ENCODE data around the gene SOD3.

The SOD3 gene, protein sequence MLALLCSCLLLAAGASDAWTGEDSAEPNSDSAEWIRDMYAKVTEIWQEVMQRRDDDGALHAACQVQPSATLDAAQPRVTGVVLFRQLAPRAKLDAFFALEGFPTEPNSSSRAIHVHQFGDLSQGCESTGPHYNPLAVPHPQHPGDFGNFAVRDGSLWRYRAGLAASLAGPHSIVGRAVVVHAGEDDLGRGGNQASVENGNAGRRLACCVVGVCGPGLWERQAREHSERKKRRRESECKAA

GRCh38 chr4:24794916-24795665 is at the start of gene SOD3:
Gene SOD3, plus strand, starts transcription at chr4:24795573. Its CDS starts 3,949 bp downstream, at chr4:24799522.
- no peak for DNase-seq (ENCODE audit: low read depth)

- DNase-seq (ENCODE audit: low read depth), result no peak
Observed at GRCh38 chr4:24747234-24747975, 48.0 kb upstream of the SOD3 start.

DNA sequence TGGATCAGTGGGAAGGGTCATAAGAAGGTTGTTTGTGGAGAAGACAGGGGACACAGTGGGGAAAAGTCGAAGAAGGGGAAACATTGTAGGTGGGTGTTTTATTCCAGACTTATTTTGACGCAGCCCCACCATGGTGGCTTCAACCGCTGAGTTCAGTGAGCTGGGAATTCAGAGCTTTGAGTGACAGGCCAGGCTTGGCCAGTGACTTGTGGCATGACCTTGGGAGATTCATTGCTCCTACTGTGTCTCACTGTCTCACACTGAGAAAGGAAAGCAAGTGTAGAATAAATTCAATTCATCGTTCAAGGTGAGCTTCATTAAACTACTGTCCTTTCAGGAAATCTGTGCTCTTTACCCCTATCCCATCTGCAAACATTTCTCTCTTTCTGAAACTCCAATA is 47.4 kb upstream of the SOD3 start:
- no peak for DNase-seq (ENCODE audit: low read depth)

- DNase-seq (ENCODE audit: low read depth), result no peak
Observed at GRCh38 chr4:24748758-24749350, 46.5 kb upstream of the SOD3 start.

DNA sequence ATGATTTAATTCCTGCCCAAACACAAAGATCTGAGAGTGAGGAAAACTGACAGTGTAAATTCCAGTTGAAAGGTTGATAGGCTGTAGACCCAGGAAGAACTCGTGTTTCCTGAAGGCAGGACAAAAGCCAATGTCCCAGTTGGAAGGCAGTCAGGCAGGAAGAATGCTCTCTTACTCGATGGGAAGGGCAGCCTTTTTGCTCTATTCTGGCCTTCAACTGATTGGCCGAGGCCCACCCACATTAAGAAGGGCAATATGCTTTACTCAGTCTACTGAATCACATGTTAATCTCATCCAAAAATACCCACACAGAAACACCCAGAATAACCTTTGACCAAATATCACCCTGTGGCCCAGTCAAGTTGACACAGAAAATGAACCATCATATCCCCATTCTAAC is 45.3 kb upstream of the SOD3 start:
- DNase-seq (ENCODE audit: low read depth), result no peak

DNA sequence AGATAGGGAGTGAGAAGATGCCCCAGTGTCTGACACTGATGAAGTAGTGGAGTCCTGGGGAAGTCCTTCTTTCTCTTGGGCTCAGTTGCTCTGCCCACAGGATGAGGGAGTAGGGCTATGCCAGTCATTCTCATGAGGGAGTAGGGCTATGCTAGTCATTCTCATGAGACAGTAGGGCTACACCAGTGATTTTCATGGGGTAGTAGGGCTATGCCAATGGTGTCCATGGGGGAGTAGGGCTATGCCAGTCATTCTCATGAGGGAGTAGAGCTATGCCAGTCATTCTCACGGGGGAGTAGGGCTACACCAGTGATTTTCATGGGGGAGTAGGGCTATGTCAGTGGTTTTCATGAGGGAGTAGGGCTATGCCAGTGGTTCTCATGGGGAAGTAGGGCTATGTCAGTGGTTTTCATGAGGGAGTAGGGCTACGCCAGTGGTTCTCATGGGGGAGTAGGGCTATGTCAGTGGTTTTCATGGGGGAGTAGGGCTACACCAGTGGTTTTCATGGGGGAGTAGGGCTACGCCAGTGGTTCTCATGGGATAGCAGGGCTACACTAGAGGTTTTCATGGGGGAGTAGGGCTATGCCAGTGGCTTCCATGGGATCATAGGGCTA is 43.3 kb upstream of the SOD3 start:
- DNase-seq (ENCODE audit: low read depth), result no peak

DNA sequence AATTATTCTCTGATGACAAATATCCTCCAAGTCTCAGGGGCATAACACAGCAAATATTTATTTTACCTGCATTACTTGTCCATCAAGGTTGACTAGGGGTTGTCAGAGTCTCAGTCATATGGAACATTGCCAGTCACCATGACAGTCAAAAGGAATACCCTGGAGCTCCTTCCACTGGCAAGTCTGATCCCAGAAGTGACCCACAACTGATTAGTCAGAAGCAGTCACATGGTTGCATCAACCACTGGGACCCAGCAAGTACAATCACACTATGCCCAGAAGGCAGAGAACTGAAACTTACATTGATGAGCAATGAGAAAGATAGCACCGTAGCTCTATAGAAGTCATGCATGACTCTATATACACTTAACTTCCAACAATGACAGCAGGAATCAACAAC is 41.9 kb upstream of the SOD3 start:
- DNase-seq (ENCODE audit: low read depth), result no peak

GRCh38 chr4:24754571-24754970 is 40.8 kb upstream of the SOD3 start:
- no peak for DNase-seq (ENCODE audit: low read depth)

DNA sequence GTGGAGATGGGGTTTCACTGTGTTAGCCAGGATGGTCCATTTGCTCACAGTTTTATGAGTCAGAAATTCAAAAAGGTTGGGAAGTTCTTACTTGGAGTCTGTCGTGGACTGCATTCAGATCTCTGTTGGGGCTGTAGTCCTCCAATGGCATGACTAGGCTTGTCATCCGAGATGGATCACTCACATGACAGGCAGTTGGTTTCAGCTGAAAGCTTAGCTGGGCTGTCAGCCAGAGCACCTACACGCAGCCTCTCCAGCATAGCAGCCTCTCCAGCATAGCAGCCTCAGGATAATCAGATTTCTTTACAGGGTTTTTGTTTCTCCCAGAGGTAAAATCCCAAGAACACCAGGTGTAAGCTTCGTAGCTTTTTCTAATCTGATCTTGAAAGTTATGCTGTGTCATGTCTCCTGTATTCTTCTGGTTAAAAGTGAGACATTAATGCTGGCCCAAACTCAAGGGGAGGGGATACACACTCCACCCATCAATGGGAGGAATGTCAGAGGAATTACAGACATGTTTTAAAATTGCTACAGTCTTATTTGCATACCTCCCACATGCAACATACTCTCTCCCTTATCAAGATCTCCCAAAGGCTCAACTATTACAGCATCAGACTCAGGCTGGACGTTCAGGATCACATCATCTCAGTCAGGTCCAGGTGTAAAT is 31.6 kb upstream of the SOD3 start:
- DNase-seq (ENCODE audit: low read depth), result no peak

- no peak for DNase-seq (ENCODE audit: low read depth)
Observed at GRCh38 chr4:24764345-24764744, 31.0 kb upstream of the SOD3 start.

GRCh38 chr4:24765376-24765988 is 29.9 kb upstream of the SOD3 start:
- DNase-seq (ENCODE audit: low read depth), result no peak

- no peak for DNase-seq (ENCODE audit: low read depth)
Observed at GRCh38 chr4:24768006-24768405, 27.4 kb upstream of the SOD3 start.

DNA sequence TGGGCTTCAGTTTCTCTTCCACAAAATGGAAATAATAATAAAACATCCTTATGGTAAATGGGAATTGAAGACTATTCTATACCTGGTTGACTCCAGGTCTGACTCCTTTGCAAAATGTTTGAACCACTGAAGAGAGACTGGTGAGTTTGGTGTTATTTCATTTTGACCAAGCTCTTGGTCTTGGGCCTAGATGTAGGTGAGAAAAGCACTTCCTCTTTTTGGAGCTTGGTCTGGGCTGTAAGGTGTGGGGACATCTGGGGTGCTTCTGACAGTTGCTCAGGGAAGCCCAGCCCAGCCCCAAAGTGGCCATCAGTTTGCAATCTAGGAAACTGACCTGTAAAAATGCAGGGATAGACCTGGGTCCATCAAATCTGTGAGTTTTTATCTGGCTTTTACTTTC is 26.8 kb upstream of the SOD3 start:
- DNase-seq (ENCODE audit: low read depth), result no peak

- no peak for DNase-seq (ENCODE audit: low read depth)
Observed at GRCh38 chr4:24769571-24769970, 25.8 kb upstream of the SOD3 start.

- DNase-seq (ENCODE audit: low read depth), result no peak
Observed at GRCh38 chr4:24770032-24770584, 25.3 kb upstream of the SOD3 start.

DNA sequence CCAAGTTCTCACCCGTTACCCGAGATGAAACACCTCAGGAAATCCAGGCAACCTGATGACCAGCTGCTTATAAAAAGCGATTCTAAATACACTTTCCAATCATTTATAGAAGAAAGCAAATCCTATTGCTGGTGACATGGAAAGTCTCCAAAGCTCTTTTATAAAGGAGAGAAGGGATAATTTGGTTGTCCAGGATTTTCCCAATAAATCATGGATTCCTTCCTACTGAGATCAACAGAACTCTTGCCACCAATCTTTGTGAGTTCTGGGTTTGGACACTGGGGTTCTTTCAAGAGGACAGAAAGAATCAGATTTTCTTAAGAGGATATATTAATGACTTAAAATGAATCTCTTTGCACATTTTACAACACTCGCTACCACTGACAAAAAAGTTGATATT is 24.7 kb upstream of the SOD3 start:
- DNase-seq (ENCODE audit: low read depth), result no peak

DNA sequence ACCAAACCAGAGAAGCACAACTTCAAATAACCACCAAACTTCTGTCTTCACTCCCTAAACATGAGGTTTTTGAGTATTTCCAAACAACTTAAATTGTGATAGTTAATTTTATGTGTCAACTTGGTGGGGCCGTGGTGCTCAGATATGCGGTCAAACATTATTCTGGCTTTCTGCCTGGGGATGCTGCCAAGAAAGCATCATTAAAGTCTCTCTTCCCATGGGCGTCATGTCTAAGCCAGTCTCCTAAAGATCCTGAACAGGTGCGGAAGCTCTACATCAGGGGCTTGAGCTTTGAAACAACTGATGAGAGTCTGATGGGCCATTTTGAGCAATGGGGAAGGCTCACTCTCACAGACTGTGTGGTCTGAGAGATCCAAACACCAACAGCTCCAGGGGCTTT is 24.1 kb upstream of the SOD3 start:
- DNase-seq (ENCODE audit: low read depth), result no peak

GRCh38 chr4:24772061-24772705 is 23.2 kb upstream of the SOD3 start:
- DNase-seq (ENCODE audit: low read depth), result no peak

DNA sequence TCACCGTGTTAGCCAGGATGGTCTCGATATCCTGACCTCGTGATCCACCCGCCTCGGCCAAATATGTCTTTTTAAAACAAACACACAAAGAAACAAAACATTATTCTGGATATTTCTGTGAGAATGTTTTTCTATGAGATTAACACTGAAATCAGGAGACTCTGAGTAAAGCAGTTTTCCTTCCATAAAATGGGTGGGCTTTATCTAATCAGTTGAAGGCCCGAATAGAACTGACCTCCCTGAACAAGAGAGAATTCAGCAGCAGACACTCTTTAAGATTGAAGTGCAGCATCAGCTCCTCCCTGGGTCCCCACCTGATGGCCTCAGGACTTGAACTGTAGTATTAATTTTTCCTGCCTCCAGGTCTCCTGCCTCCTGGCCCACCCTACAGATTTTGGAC is 22.4 kb upstream of the SOD3 start:
- no peak for DNase-seq (ENCODE audit: low read depth)

DNA sequence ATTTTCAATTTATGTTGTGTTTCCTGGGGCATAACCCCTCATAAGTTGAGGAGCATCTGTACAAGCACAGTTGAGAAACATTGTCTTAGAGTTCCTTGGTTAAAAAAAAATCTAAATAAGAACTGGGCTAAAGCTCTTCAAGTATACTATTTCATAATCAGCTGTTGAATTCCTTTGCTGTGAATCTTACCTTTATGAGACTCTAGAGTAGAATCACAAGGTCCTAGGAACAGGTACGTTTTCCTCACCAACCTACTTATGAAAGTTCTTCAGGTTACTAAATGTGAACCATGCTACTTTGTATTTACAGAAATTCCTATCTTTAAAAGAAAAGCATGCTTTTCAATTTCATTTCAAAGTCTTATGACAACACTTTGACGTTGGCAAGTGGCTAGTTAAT is 20.9 kb upstream of the SOD3 start:
- no peak for DNase-seq (ENCODE audit: low read depth)

Data from stimulated activated CD8-positive, alpha-beta memory T cell treated with anti-CD3 and anti-CD28 coated beads, Interleukin-15, amount 100 ng/mL, for 1 hour (primary cell).